Heart right ventricle (tissue), 16 donors: ENCODE results near the gene CNPY1. TPM values are rescaled to one million over a fixed set of nuclear protein-coding genes. Genes with fewer than 3 reads are reported as not detected.

Experiments
- ATAC-seq, 8 donors: fragments of 200-7000 bp; cut with Tn5 transposase; one replicate each; pipeline ENCODE4 v1.9.1; 2020; ENCODE audit warnings: mild to moderate bottlenecking in 8 of 8, moderate library complexity in 8 of 8, moderate number of reproducible peaks in 1 of 8
- DNase-seq, 2 donors: peaks; one replicate each; pipeline ENCODE4 v3.0.0-alpha.2; 2020
- H3K27ac ChIP-seq, 10 donors: fragments of 200-600 bp; sonication (generic) in 2 of 10; one replicate each; pipeline versions ENCODE4 v1.5.0 to v1.8.0; 2020 to 2022; ENCODE audit warnings: mild to moderate bottlenecking in 3 of 10
- H3K27me3 ChIP-seq, 7 donors: fragments of 200-600 bp; one replicate each; pipeline ENCODE4 v1.8.0; 2021 to 2022; ENCODE audit warnings: mild to moderate bottlenecking in 2 of 7
- H3K36me3 ChIP-seq, 9 donors: fragments of 200-600 bp; sonication (generic) in 1 of 9; one replicate each; pipeline versions ENCODE4 v1.5.0 to v1.8.0; 2020 to 2022; ENCODE audit warnings: mild to moderate bottlenecking in 2 of 9
- H3K4me1 ChIP-seq, 9 donors: fragments of 200-600 bp; sonication (generic) in 1 of 9; one replicate each; pipeline versions ENCODE4 v1.5.0 to v1.8.0; 2020 to 2022; ENCODE audit warnings: mild to moderate bottlenecking in 4 of 9
- H3K4me3 ChIP-seq, 10 donors: fragments of 200-600 bp; sonication (generic) in 2 of 10; one replicate each; pipeline versions ENCODE4 v1.5.0 to v1.8.0; 2020 to 2022; ENCODE audit warnings: mild to moderate bottlenecking in 7 of 10, moderate library complexity in 2 of 10
- H3K9me3 ChIP-seq, 11 donors: fragments of 200-600 bp in 10 of 11; sonication (generic) in 2 of 11; one replicate each; pipeline versions ENCODE4 v1.5.0 to v1.8.0; 2013 to 2022; ENCODE audit warnings: mild to moderate bottlenecking in 2 of 11, control low read depth in 1 of 11, moderate library complexity in 1 of 11
- CTCF ChIP-seq, 9 donors: fragments of 200-600 bp; sonication (generic) in 2 of 9; IDR thresholded peaks; one replicate each; pipeline versions ENCODE4 v1.5.0 to v1.8.0; 2021 to 2022; ENCODE audit warnings: antibody characterized with exemption in 9 of 9, mild to moderate bottlenecking in 5 of 9, moderate library complexity in 1 of 9
- WGBS, 2 donors: extraction: QIAGEN DNeasy Blood & Tissue Kit; methylation state at CpG; one replicate each; pipeline ENCODE4 v1.1.7; 2013; ENCODE audit warnings: inconsistent platforms in 1 of 2; 5-methylcytosine and 5-hydroxymethylcytosine counted together
- intact Hi-C, 10 donors: fragments of 100-400 bp; cut with DNase I; formaldehyde crosslinking; loops; one replicate each; pipeline versions ENCODE4 v1.11.1 to v1.14.2; 2022
- polyA plus RNA-seq, 2 donors: library from polyadenylated mRNA; stranded (reverse); fragments of 200-250 nt; gene quantifications; one replicate each; pipeline ENCODE4 v1.2.3, GENCODE V29; 2013
- total RNA-seq, 10 donors: library from RNA; stranded (reverse); fragmentation: NEBNext Ultra II Directional in 3 of 10; extraction: Animal tissue kit (Norgen Biotek cat#: 25700) in 3 of 10; gene quantifications; one replicate each; pipeline versions ENCODE4 v1.2.1 to v1.2.4, GENCODE V29; 2021 to 2023
- donor health status: Arrhythmogenic right ventricular cardiomyopathy.
- donor health status: ischemic (EF 13 %, LVEDD 7.1; RV severe dilation, severe dysfunction).
- donor health status: healthy with polysubstance abuse.
- donor health status: DM: no; HTN: yes; CAD: no.
- donor health status: DM: no; HTN: no; CAD: no.
- donor health status: ischemic (EF 25% LVEDD 6.9; RV normal size, moderate dysfunction).
- donor health status: ischemic (EF 25% LVEDD 5.7; RV mildly dilated, moderate dysfunction).
- donor health status: healthy.
- donor health status: DM: yes; HTN: yes; CAD: no.
- donor health status: Ischemic cardiomyopathy.
- donor health status: ischemic (EF 35%, LVEDD 5.7; RV mildly dilated, moderate dysfunction).
- donor health status: nonischemic (EF 11% LVEDD 7.7; RV severe dilation, severe dysfunction).
- donor health status: DM: yes; HTN: yes; CAD: no.
- donor health status: PGD.
- donor health status: ischemic (EF 29% LVEDD 5.4; RV normal size, mild dysfunction).
- donor health status: nonischemic (EF 23%, LVEDD 6.1; RV moderate dilation, normal function).

CNPY1 gene
- total and polyA plus RNA-seq, 12 donors = not detected

- Histone ChIP-seq H3K27me3 (peaks cover 0 to 96% (median 79%) of the 10 kb centered on the region in 7 donors), H3K4me1 (no peaks in the 10 kb centered on the region), H3K9me3 (no peaks in the 10 kb centered on the region), H3K27ac (no peak overlapping the region), H3K36me3 (no peaks in the 10 kb centered on the region), H3K4me3 (no peak overlapping the region)
- WGBS, 2 donors = 84 to 86% methylated on average over 7 of the region's 7 CpGs
- no peak for ATAC-seq
- intact Hi-C loops = loop anchor here in 1 of 10 donors (10.0 kb wide), 1 partner anchor 134 kb away; no protein-coding TSS in a partner anchor
- no peak for TF ChIP-seq CTCF (IDR thresholded peaks at IDR 0.05)
- DNase-seq = no peak
Observed at GRCh38 chr7:155518633-155519032, 27.7 kb downstream of the CNPY1 start.

- no peak for TF ChIP-seq CTCF (IDR thresholded peaks at IDR 0.05)
- no peaks in the 10 kb centered on the region for H3K4me1 ChIP-seq
- peaks cover 0 to 96% (median 79%) of the 10 kb centered on the region in 7 donors for H3K27me3 ChIP-seq
- no peaks in the 10 kb centered on the region for H3K36me3 ChIP-seq
- intact Hi-C loops = loop anchor here in 1 of 10 donors (10.0 kb wide), 1 partner anchor 133 kb away; no protein-coding TSS in a partner anchor
- H3K4me3 ChIP-seq = no peak overlapping the region
- no peaks in the 10 kb centered on the region for H3K9me3 ChIP-seq
- ATAC-seq = no peak
- WGBS, 2 donors = 80 to 86% methylated on average over 5 of the region's 5 CpGs
- H3K27ac ChIP-seq = no peak overlapping the region
- no peak for DNase-seq
Observed at GRCh38 chr7:155517969-155518368, 28.4 kb downstream of the CNPY1 start.

GRCh38 chr7:155517452-155517851, 28.9 kb downstream of the CNPY1 start:
- Histone ChIP-seq H3K27ac (no peak overlapping the region), H3K27me3 (peaks cover 0 to 96% (median 79%) of the 10 kb centered on the region in 7 donors), H3K9me3 (no peaks in the 10 kb centered on the region), H3K4me1 (no peaks in the 10 kb centered on the region), H3K36me3 (no peaks in the 10 kb centered on the region), H3K4me3 (no peak overlapping the region)
- no peak for ATAC-seq
- no peak for TF ChIP-seq CTCF (IDR thresholded peaks at IDR 0.05)
- DNase-seq = no peak
- WGBS, 2 donors = 74 to 82% methylated on average over 9 of the region's 9 CpGs
- intact Hi-C loops = loop anchor here in 1 of 10 donors (10.0 kb wide), 1 partner anchor 133 kb away; no protein-coding TSS in a partner anchor

GRCh38 chr7:155516466-155516865, 29.9 kb downstream of the CNPY1 start:
- ATAC-seq (no peak), DNase-seq (no peak)
- peaks cover under 1 to 96% (median 80%) of the 10 kb centered on the region in 7 donors for H3K27me3 ChIP-seq
- H3K27ac ChIP-seq = no peak overlapping the region
- 84 to 87% methylated on average over 12 of the region's 12 CpGs for WGBS, 2 donors
- no peaks in the 10 kb centered on the region for H3K36me3 ChIP-seq
- intact Hi-C loops = loop anchor here in 1 of 10 donors (10.0 kb wide), 1 partner anchor 132 kb away; no protein-coding TSS in a partner anchor
- TF ChIP-seq CTCF (IDR thresholded peaks at IDR 0.05) = no peak
- no peaks in the 10 kb centered on the region for H3K4me1 ChIP-seq
- no peaks in the 10 kb centered on the region for H3K9me3 ChIP-seq
- no peak overlapping the region for H3K4me3 ChIP-seq
